Hematopoietic multipotent progenitor cell treated with erythropoietin and hydrocortisone succinate and interleukin-3 and kit ligand, for 17 days (in vitro differentiated cells): ENCODE results near the gene TENM4.
"Not testable (repeated sequence)": the region's sequence is repeated elsewhere in the genome, so short reads cannot be mapped to it uniquely, and the experiment has no call there.

Source experiments
- DNase-seq: peaks from one replicate; pipeline ENCODE4 v3.0.0-alpha.2; 2015; ENCODE audit warnings: low spot score

TENM4 gene

GRCh38 chr11:78902771-78903507 is 537.9 kb downstream of the TENM4 start:
- DNase-seq = no peak

GRCh38 chr11:78901831-78902230 is 539.0 kb downstream of the TENM4 start:
- DNase-seq = no peak

GRCh38 chr11:78898266-78898775 is 542.5 kb downstream of the TENM4 start:
- DNase-seq = no peak

GRCh38 chr11:78893996-78894395 is 546.8 kb downstream of the TENM4 start:
- no peak for DNase-seq

GRCh38 chr11:78889698-78890097 is 551.1 kb downstream of the TENM4 start:
- DNase-seq = no peak

DNA sequence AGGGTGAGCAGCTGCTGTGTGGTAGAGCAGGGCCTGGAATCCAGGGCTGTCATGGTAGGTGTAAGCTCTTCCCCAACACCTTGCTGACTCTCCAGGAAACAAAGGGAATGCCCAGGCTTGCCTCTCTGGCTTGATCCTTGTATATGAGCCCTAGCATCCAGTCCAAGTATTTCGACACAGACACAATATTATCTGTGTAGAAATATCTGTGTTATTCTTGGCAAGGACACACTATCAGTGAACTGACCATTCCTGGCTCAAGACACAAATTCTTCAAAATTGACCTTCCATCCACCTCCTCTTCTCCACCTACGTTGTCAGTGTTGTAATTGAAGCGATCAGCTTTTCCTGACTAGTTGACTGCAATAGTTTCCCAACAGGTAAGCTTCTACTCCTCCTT is 554.2 kb downstream of the TENM4 start:
- DNase-seq = no peak

- DNase-seq = no peak
These were observed 556.1 kb downstream of the TENM4 start for GRCh38 chr11:78884761-78885160.

DNA sequence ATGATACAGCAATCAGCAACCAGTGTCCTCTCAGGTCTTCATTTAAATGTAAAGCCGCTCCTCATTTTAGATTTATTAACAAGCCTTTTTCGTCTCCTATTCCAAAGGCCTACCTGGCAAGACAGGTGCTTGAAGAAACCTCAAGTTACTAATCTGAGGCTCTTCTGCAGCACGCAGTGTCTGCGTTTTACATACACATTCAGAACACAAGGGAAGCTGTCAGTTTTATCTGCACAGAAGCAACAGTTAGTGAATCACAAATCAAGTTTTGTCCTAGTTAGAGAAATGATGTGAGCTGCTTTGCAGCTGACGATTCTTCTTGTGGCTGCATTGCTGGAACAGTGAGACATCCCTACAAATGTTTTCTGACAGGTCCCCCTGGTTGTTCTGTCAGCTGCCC is 557.3 kb downstream of the TENM4 start:
- DNase-seq = no peak

DNA sequence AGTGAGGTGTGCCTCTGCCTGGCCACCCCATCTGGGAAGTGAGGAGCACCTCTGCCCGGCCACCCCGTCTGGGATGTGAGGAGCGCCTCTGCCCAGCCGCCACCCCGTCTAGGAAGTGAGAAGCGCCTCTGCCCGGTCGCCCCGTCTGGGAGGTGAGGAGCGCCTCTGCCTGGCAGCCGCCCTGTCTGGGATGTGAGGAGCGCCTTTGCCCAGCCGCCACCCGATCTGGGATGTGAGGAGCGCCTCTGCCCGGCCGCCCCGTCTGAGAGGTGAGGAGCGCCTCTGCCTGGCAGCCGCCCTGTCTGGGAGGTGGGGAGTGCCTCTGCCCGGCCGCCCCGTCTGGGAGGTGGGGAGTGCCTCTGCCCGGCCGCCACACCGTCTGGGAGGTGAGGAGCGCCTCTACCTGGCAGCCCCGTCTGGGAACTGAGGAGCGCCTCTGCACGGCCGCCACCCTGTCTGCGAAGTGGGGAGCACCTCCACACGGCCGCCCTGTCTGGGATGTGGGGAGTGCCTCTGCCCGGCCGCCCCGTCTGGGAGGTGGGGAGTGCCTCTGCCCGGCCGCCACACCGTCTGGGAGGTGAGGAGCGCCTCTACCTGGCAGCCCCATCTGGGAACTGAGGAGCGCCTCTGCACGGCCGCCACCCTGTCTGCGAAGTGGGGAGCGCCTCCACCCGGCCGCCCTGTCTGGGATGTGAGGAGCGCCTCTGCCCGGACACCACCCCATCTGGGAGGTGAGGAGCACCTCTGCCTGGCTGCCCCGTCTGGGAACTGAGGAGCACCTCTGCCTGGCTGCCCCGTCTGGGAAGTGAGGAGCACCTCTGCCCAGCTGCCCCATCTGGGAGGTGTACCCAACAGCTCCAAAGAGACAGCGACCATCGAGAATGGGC is 561.5 kb downstream of the TENM4 start:
- DNase-seq = not testable (repeated sequence)

DNA sequence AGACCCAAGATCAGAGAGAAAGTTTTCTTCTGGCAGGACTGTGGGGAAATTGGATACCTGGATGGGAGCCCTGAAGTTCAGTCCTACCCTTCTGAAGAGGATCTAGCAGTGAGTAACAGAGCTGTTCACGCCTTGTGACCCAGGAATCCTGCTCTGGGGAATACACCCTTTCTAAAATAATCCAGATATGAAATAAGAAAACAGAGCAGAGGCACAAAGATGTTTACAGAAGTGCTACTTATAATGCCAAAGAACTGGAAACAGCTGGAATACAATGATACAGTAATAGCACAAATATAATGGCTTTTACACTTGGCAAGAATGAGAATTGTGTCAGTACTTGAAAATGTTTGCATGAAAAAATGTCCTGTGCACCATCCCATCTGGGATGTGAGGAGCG is 562.2 kb downstream of the TENM4 start:
- DNase-seq = no peak

- no peak for DNase-seq
These were observed 564.2 kb downstream of the TENM4 start for GRCh38 chr11:78876676-78877075.

DNA sequence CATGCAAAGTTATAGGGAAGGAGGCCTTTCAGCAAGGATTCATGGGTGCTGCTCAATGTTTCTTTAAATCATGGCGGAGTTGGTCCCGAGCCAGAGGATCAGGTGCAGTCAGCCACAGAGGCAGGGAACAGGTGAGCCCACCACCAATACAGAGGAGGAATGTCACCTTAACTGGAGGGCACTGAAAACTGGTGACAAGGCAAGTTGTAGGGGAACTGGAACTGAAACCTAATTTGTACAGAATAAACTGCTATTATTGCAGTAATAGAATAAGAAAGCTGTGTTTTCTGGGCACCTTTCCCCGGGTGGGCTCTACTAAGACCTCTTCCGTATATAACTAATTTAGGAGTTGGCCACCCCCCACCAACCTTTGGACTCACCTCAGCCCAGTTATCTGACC is 570.2 kb downstream of the TENM4 start:
- DNase-seq = no peak

GRCh38 chr11:78869293-78869692 is 571.5 kb downstream of the TENM4 start:
- DNase-seq = no peak

DNA sequence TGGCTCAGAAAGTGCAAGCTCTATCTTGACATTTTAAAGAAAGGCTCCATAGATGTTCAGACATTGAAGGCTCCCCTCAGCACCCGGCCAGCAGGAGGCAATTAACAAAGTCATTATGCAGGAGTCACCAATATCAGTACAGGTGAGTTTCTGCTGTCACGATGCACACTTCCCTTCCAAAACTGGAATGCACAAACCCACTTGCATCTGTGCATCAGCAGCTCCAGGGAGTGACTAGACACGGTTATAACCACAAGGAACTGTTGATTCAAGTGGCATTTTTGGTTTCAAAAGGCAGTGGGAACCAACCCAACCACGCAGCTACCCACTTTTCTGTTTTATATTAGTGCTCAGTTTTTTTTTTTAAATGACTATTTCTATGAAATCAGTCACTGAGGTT is 572.3 kb downstream of the TENM4 start:
- no peak for DNase-seq

DNA sequence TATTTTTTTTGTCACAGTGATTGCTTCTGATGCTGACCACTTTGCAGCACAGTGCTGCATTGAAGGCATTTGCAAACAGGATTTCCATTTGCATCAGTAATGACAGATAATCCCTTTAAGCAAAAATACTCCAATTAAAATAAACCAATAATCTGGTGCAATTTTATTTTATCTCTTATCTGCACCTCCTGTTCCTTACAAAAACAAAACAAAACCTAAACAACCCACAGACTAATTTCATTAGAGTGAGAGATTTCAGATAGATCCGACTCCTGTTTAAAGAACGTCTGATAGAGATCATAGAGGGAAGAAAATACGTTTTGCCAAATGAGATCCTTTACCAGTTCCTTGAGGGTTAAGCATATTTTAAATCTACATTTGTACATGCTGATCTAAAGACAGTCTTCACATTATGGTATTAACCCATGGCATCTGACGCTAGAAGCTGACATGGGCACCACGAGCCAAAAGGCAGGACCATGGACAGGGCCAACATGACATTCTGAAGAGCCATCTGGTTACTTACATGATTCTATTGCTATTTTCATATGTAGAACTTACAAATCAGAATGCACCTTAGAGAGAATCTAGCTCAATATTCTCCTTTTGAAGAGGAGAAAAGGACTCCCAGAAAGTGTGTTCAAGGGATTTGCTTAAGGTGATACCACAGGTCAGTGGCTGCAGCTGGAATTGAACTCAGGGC is 580.0 kb downstream of the TENM4 start:
- DNase-seq = no peak

DNA sequence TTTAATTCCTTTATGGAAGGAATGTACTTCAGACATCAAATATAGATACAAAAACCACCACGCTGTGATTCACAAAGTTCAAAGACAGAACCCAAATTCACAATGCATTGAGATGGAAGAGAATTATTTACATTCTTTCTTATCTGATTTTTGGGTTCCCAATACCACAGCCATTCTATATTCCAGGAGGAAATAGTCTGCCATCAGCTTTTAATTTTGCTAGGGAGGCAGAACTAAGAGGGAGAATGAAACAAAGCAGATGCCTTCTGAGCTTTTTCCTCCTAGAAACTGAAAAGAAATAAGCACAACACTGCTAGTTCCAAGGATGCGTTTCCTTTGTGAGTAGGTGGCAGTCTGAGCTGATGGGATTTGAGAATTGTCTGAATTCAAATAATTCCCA is 583.1 kb downstream of the TENM4 start:
- no peak for DNase-seq

DNA sequence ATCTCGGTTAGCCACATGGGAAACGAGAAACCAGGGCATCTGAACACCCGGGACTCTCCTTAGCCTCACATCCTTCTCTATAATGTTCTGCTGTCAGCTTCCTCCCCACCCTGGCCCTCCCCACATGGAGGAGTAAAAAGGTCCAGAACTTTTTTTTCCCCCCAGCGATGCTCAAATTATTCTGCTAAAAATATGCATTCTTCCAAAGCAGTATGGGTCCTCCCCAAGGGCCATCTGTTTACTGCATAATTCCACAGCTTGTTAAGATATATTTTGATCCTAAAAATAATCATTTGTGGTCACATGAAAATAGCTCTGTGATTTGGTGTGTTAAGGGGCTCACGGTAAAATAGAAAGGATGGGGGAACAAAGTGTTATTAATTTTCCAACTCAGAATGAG is 584.6 kb downstream of the TENM4 start:
- no peak for DNase-seq

DNA sequence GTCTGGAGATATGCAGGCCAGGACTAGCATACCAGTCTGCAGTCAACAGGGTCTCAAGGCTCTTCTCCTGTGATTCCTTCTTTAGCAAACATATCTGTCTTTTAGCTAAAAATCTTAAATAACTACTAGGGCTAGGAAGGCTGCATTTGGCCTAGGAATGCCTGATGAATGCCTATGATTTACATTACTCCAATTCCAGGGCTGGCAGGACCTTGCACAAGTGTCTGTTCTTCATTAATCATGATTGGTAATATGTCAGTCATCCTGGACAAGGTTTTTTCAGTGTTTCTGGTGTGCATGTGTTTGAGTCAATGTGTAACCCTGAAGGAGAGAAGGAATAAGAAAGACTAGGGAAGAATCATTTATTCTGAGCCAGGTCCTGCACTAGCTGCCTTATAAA is 585.7 kb downstream of the TENM4 start:
- no peak for DNase-seq

- DNase-seq = no peak
These were observed 587.3 kb downstream of the TENM4 start for GRCh38 chr11:78853521-78853920.

GRCh38 chr11:78851878-78852586 is 588.8 kb downstream of the TENM4 start:
- no peak for DNase-seq

- no peak for DNase-seq
These were observed 590.8 kb downstream of the TENM4 start for GRCh38 chr11:78850078-78850477.

DNA sequence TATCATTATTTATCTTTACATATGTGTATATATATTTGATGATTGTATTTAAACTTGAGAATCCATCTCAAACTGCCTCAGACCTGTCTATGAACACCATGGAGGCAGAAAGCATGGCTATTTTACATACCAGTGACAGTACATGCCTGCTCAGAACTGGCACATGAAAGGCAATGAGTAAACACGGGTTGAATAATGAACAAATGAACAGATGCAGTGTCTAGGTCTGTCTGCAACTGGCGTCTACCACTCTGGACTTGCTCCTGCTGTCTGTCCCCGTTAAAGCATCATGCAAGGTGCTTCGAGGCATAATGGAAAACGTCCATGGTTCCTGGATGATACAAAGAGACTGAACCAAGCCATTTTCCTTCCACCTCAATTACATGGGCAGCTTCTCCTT is 594.6 kb downstream of the TENM4 start:
- DNase-seq = no peak
